Medulla oblongata (tissue), 1 donor: ENCODE measurements around the gene MEOX2.

Experiments
- DNase-seq: peaks from one replicate; pipeline ENCODE4 v3.0.0-alpha.2; 2015; ENCODE audit errors: extremely low spot score

MEOX2 gene

DNA sequence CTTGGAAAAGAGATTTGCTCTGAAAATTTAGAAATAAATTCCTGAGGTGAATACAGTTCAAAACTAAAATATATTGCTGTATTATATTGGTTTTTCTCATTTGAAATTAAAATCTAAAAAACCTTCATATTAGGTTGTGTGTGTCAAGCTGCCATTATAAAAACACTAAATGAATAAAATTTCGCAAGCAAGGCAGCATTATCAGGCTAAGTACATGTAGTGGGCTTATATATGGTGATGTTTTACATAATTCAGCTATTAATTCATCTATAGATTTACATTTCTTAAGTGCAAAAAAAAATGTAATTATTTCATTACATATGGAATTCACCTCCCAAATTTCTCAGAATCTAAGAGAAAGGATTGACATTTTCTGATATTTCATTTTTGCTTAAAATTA, 5.3 kb downstream of the MEOX2 start:
- no peak for DNase-seq

GRCh38 chr7:15680446-15680845, 6.0 kb downstream of the MEOX2 start:
- DNase-seq, result no peak

DNA sequence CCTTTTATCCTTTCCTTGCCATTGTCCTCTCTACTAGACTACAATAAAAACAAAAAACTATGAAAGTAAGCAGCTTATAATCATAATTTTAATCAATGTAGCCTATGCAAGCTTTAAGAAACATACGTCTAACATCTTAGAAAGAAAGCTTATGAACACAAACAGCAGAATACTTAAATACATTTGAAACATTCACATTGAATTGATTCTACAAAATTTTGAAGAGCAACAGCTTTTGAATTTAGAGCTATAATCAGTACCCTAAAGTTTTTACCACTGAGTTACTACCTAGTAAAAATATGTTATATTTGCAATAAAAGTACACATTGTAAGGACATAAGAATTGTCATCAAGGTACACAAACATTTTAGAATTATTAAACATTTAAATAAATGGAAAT, 7.2 kb downstream of the MEOX2 start:
- DNase-seq, result no peak

DNA sequence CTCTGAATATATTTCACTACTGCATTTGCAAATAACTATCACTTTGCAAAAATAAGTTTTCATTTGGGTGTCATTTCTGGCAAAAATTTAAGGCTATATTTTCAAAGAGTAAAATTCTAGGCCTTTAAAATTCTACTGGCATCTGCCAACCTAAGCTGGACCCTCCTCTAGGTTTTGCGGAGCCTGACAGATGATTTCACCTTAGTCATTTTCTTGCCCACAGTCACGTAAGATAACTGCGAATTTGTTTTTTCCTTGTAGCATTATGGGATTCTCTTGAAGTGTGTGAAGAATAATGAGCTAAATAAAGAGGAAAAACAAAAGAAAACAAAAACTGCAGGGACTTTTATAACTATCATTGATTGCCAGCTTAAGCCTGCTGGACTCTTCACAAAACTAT, 7.8 kb downstream of the MEOX2 start:
- DNase-seq, result no peak

DNA sequence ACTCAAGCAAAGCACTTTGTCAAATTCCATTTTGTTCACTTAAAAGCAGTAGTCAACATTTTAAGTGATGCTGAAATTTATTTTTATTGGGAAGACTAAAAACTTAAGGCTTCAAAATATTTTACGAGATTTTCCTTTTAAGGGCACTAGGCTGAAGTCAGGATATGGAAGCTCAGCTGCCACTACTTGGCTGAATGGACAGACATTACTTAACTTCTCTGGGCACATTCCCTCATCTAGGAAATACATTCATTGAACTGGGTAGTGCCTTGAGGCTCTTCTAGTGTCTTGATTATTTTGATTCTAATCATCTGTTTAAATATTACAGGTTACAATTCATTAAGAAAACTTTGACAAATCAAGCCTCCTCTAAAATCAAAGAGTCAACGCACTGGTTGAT, 11.1 kb downstream of the MEOX2 start:
- no peak for DNase-seq

- DNase-seq, result no peak
Measured at GRCh38 chr7:15674586-15674985, 11.9 kb downstream of the MEOX2 start.

DNA sequence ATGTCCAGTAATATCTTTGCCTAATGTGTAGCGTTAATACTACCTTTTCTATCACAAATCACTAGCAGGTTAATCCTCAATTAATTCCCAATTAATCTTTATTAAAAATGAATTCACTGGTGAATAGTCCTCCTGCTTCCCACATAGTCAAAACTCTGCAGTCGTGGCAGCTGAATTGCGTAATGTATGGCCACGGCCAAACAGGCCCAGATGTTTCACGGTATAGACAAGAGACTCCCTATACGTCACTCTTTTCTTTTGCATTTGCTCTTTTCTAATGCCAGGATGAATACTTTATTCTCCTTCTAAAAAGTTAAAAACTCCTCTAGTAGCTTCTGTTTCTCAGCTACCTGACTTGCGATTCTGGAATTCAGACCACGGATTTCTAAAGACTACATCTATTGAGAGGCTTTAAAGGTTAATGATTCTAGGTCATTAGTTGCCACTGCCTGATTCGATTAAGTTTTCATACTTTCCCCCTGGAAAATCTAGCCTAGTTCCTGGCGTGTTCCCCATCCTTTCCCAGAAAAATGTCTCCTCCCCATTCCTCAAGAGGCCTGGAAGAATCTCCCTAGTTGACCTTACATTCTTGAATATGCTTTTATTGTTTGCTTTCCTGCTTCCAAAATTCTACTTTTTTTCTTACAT, 16.9 kb downstream of the MEOX2 start:
- no peak for DNase-seq

DNA sequence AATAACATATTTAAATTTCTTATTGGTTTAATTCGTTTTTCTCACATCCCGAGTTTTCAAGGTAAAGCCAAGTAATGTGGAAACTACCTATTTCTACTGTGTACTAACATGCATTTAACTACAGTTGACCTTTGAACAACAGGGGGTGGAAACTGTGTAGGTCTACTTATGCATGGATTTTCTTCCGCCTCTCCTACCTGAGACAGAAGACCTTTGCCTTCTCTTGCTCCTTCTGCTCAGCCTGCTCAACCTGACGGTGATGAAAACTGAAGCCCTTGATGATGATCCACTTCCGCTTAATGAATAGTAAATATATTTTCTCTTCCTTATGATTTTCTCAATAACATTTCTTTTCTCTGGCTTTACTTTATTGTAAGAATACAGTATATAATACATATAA, 18.5 kb downstream of the MEOX2 start:
- DNase-seq, result no peak

GRCh38 chr7:15662451-15662850, 24.0 kb downstream of the MEOX2 start:
- DNase-seq, result no peak

DNA sequence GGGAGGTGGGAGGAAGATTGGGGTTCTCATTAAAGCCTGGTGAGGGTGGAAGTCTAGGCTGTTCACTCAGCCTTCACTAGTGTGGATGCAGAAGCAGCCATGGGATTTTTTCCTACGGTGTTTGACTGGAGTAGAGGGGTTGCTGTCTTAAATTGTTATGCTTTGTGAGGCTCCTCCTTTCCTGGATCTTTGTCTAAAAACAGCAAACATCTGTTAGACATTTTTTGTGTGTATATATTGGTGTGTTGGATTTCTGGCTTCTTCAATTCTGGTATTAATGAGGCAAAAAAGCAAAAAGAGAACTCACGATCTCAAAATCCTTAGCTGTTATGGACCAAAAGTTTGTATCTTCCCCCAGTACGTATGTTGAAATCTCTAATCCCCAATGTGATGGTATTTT, 28.2 kb downstream of the MEOX2 start:
- no peak for DNase-seq

DNA sequence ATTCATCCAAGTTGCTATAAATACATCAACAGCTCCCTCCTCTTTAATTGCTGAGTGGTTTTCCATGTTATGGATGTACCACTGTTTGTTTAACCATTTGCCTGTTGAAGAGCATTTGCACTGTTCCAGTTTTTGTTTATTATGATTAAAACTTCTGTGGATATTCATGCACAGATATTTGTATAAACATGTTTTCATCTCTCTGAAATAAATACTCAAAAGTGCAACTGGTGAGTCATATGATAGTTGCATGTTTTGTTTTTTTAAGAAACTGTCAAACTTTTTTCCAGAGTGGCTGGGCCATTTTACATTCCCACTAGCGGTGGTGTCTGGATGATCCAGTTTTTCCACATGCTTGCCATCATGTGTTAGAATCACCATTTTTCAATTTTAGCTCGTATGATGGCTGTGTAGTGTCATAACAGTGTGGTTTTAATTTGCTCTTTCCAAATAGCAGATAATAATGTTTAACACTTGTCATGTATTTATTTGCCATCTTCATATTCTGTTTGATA, 33.6 kb downstream of the MEOX2 start:
- no peak for DNase-seq

DNA sequence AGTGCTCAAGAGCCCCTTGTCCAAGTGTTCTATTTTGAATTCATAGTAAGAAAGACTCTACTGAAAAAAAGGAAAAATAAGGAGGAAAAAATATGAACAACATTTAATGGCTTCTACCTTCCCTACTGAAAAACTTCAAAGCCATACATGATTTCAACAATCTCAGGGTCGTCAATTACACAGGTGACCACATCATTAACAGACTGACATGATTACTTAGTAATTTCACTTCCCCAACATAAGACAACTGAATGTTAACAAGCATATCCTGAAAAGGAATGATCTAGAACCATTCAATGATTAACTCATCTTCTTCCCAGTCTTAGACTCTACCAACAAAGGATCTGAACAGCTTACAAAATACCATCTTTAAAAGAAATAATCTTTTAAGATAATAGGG, 34.8 kb downstream of the MEOX2 start:
- DNase-seq, result no peak

GRCh38 chr7:15650787-15651186, 35.7 kb downstream of the MEOX2 start:
- DNase-seq, result no peak

- peak; percentile 6 for DNase-seq
Measured at GRCh38 chr7:15648461-15648961, 38.0 kb downstream of the MEOX2 start.

- DNase-seq, result no peak
Measured at GRCh38 chr7:15647309-15647708, 39.2 kb downstream of the MEOX2 start.

DNA sequence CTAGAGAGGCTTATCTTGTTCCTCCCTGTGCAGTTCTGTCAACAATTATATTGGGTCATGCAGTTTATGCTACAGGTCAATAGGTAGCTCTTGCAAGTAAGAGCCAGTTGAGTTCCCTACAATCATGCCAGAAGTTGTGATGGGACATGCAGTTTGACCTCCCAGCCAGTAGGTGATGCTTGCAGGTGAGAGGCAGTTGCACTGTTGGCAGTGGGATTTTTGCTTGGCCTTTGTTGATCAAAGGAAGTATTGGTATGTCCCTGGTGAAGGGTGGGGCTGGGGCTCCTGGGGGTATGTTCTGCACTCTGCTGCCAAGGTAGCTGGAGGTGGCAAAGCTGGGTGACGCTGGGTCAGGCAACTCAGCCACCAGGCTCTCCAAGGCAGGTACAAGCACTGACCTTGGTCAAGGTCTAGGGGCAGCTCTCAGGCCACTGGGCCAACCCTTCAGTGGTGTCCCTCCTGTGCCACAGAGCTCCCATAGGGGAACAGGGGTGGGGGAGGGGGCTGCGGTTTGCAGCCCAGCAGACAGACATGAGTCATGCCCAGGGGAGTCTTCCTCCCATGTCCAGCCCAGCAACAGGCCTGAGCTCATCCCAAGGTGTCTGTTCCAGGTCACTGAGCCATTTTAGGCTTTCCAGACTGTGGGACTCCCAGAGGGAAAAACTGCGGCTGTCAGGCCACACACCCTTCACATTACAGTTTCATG, 43.3 kb downstream of the MEOX2 start:
- DNase-seq, result no peak

GRCh38 chr7:15628876-15629275, 57.6 kb downstream of the MEOX2 start:
- no peak for DNase-seq

DNA sequence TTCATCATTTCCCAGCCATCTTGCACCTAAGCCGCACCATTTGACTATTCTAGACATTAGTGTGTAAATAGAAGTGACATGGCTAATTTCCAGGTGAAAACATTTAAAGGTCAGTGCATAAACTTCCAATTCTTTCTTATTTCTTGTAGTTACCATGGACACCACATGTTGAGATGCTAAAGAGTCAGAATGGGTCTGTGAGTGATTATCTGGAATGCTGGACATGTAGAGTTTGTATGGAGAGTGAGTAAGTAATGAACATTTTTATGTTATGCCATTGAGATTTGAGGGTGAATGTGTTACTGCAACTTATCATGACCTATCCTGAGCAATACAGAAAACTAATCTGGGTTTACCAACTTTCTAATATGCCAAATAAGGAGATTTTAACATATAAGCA, 60.4 kb downstream of the MEOX2 start:
- no peak for DNase-seq

DNA sequence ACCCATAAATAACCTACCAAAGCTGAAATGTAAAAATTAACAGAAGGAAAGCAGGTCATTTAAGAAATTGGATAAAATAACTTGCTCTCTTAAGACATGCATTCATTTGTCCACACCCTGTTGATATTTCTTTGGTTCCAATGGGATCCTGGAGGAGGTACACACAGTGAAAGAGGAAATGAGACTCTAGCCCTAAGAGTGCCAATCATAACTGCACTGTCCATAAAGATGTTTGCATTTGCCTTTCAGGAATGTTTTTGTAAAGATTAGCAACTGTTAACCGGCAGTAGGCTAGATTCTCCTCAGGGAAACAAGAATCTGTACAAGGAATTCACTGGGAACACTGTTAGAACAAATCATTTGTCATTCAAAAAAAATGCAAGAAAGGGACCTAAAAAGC, 61.0 kb downstream of the MEOX2 start:
- no peak for DNase-seq

- DNase-seq, result no peak
Measured at GRCh38 chr7:15621468-15621867, 65.0 kb downstream of the MEOX2 start.

DNA sequence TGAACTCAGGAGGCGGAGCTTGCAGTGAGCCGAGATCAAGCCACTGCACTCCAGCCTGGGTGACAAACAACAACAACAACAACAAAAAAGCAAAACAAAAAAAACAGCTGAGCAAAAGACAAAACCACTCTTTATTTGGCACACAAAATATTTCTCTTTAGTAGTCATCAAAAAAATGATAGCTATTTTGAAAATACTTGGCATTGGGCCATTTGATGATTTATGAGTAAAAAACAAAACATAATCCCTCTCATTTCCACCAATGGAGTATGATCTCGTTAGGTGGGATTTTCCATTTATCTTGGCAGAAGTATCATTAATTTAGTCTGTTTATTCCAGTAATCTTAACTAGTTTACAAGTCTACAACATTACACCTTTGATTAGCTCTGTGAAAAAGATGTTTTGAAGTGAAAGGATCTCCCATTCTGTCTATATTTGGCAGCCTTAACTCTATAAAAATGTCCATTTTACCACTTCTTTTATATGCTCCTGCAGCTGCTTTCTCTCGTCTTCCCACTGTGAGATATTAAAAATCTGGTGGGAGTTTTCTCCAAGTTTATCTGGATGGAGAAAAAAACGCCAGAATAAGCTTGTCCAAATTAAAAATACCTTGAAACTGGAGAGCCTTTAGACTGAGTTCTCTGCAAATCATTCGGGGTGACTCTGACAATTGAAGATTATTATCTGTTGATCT, 65.8 kb downstream of the MEOX2 start:
- no peak for DNase-seq

- DNase-seq, result no peak
Measured at GRCh38 chr7:15618275-15618674, 68.2 kb downstream of the MEOX2 start.

DNA sequence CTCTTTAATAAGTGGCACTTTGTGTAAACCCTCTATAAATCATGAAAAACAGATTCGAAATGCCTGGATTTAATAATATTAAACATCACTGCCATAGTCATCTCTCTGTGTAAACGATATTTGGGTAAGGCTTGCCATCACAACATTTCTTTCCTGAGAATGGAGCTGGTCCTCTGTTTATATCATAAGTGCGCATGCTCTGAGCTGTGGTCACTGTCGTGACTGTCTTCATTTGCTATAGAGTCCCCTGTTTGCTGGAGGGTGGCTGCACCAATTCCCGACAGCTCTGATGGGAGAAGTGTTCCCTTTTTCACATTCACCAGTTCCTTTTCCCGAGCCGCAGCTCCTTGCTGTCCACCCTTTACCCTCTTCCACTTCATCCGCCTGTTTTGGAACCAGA, 74.3 kb downstream of the MEOX2 start:
- DNase-seq, result no peak
